Measurements from ENCODE around the gene TNS1.

TNS1 gene

DNA sequence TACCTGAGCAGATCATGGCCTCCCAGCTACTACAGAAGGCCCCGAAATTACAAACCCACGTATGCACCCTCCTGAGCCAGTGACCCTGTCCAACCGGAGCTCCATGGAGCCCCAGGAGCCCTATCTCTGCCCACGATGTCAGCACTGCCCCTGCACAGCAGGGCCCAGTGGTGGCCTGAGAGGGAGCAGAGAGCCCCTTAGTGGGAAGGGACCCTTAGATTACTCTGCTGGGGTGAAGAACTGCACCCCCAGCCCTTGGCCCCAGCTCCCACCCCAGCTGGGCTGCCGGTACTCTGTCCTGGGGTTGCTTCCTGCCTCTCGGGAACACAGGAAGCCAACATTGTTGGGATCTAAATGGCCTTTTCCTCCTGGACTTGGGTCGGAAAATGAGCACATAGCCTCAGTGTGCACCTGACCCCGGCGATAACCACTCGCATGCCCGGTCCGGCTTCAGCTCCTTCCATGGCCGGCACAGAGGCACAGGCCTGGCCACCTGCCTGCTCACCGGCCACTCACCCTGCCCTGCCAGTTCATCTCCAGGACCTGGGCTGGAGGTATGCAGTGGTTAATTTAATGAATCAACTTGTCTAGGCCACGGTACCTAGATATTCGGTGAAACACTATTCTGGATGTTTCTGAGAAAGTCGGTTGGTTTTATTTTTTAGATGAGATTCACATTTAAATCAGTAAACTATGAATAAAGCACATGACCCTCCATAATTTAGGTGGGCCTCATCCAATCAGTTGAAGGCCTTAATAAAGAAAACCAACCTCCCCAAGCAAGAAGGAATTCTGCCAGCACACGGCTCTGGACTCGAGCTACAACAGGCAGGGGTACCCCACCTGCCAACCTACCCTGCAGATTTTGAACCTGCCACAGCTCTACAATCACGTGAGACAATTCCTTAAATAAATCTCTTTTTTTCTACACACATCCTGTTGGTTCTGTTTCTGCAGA lies 19.2 kb downstream of the TNS1 start:
- DNase-seq (ENCODE audit: low read depth in 2 of 2, low spot score in 1 of 2), result no peak

DNA sequence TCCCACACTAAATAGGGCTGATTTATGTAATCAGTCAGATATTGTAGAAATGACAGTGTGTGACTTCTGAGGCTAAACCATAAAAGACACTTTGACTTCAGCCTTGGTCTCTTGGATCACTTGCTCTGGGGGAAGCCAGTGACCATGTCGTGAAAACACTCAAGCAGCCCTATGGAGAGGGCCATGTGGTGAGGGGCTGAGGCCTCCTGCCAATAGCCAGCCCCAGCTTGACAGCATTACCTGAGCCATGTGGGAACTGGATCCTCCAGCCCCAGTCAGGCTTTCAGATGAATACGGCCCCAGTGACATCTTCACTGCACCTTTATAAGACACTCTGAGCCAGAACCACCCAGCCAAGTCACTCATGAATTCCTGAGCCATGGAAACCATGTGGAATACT lies 20.8 kb downstream of the TNS1 start:
- DNase-seq (ENCODE audit: low read depth in 2 of 2, low spot score in 1 of 2), result no peak

DNA sequence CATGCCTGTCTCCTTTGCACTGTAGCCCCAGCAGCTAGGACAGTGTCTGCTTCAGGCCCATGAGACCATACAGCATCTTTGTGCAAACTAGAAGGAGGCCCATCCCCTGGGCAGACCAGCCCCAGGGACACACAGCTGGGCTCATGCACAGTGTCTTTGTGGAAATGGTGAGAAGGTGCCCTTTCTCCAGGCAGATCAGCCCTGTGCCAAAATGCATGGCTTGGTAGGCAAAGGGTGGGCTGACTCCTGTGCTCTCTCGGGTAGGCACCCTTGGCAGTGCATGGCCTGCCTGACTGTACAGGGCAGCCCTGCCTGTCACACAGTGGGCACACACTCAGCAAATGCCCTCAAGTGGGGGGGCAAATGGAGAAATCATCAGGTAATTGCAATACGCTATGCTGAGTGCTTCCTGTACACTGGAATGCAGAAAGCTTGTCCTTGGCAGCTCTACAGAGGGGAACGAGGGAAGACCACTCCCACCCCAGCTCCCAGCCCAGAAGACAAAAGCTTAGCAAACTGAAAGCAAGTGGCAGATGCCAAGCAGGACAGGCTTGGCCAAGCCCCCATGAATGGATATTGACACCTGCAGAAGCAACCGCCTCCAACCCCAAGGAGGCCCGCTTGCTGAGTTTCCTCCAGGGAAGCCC lies 21.6 kb downstream of the TNS1 start:
- no peak for DNase-seq (ENCODE audit: low read depth in 2 of 2, low spot score in 1 of 2)

DNA sequence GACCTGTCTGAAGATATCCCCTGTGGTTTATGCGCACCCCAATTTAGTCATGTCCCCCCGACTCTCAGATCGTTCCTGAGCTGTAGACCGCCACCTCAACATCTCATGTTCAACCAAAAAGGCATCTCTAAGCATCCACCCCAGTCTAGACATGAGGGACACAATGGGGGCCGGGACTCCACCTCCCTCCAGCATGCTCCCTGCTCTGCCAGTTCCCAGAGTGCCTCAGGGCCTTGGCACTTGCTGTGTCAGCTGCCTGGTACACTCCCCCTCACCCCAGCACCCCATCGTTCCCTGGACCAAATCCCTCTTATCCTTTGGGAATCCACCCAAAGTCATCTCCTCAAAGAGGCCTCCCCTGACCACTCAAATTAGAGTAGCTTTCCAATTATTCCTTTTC lies 22.2 kb downstream of the TNS1 start:
- no peak for DNase-seq (ENCODE audit: low read depth in 2 of 2, low spot score in 1 of 2)

DNA sequence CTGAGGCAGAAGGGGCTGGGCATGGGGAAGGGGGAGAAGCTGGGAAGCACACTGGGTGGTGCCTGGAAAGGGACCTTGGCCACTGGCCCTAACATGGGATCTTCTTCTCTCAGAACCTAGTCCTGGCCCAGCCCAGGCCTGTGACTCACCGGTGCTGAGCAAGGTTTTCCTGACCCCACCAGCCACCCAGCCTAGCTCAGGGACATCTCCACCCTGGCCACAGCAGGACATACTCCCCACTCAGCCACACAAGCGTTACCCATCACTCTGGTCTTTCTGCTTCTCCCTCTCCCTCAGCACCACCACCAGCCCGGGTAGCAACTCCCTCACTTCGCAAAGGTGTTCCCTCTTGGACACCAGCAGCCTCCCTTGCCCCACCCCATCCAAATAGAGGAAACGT lies 22.8 kb downstream of the TNS1 start:
- DNase-seq (ENCODE audit: low read depth in 2 of 2, low spot score in 1 of 2), result no peak

DNA sequence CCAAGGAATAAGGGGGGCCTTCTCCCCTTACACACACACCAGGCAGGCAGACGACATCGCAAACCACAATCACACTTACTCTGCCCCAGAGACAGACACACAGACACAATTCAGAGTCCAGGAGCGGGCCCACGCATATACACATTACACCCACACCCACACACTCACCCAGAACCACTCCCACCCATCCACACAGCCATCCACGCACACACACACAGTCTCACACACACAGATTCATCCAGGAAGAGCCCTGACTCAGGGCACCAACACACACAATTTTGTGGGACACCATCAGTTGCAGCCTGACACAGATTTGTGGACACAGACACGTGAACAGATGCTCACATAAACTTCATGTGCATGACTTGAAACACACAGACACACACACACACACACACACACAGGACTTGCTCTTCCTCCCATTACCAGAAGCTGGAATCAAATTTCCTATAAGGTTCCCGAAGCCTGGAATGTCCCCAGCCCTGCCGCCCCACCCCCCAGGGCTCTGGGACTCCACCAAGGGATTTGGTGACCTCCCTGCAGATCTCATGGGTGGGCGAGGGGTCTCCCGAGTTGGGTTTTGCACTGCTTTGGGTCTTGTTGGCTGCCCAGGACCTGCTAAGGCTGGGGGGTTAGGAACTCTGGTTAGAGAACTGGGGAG lies 23.5 kb downstream of the TNS1 start:
- DNase-seq (ENCODE audit: low read depth in 2 of 2, low spot score in 1 of 2), result no peak

DNA sequence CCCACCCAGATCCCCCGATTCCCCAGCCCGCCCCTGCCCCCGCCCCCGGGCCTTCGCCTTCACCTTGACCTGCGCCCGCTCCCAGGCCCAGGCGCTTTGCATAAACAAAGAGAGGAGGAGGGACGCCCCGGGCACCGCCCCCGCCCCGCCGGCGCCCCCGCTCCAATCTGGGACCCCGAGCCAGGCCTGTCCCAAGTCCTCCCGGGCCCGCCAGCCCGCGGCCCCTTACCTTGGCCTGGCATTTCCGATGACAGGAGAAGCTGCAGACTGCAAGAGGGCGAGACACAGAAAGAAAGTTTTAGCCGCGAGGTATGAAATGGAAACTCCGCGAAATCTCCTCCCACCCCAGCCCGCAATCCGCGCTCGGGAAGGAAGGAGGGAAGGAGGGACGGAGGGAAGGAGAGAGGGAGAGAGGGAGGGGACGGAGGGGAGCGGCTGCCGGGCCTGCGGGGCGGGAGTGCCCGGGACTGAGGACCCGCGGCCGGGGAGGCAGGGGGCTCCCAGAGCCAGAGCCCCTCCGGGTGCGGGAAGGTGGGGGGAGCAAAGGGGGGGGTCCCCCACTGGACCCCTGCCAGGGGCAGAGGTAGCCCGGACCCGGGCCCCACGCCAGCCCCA lies 24.2 kb downstream of the TNS1 start:
- no peak for DNase-seq (ENCODE audit: low read depth in 2 of 2, low spot score in 1 of 2)

DNA sequence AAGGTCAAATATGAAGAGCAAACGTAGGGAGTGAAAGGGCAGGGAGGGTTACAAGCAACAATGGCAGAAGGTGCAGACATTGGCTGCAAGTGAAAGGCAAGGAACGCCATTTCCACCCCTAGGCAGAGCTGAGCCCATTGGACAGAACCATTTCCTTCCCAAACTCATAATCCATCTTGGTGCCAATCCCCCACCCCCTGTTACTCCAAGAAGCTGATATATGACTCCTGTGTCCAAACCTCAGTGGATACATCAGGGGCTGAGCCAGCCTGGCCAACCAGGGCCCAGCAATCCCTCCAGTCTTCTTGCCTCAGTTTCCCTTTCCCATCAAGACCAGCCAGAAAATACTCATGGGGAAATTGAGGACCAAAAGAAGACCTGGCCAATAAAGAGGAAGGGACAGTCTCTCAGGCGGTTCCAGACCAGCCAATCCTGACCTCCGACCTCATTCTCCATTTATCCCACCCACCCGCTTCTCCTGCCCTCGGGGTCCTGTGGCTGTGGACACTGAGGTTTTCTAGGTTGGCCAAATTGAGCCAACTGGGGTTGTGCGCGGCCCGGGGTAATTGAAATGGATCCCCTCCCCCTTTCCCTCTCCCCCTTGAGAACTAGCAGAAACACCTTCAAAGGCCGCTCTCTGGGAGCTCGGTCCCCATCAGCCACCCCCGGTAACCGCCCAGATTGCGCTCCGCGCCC lies 24.8 kb downstream of the TNS1 start:
- DNase-seq (ENCODE audit: low read depth in 2 of 2, low spot score in 1 of 2), result no peak

DNA sequence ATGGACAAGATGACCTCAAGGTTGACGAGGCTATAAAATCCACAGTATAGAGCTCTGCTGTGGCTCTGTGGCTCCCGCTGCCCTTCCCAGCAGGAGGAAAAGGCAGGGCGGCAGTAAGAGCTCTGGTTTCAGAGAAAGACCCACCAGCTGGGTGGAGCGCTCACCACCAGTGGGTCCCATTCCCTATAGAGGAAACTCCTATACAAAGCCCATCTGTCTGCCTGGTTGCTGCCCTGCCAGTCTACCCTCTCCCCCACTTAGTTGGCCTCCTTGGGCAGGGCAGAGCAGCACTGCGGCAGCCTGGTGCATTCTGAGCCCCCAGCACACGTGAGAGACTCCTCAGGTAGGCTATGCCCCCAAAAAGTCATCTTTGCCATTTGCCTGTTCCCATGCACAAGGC lies 26.5 kb downstream of the TNS1 start:
- DNase-seq (ENCODE audit: low read depth in 2 of 2, low spot score in 1 of 2), result no peak

DNA sequence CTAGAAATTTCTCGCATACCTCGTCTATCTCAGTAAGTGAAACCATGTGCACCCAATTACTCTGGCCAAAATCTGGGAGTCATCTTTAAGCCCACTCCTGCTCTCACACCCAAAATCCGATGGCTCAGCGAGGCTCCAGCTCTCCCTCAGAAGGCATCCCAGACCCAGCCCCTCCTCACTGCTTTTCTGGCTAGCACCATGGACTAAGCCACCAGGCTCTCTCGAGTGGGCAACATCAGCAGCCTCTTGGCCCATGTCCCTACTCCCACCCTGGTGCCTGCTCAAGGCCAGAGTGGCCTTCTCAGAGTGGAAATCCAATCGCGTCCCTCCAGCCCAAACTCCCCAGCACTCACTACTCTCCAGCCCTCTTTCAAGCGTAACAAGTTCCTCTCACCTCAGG lies 27.2 kb downstream of the TNS1 start:
- no peak for DNase-seq (ENCODE audit: low read depth in 2 of 2, low spot score in 1 of 2)

DNA sequence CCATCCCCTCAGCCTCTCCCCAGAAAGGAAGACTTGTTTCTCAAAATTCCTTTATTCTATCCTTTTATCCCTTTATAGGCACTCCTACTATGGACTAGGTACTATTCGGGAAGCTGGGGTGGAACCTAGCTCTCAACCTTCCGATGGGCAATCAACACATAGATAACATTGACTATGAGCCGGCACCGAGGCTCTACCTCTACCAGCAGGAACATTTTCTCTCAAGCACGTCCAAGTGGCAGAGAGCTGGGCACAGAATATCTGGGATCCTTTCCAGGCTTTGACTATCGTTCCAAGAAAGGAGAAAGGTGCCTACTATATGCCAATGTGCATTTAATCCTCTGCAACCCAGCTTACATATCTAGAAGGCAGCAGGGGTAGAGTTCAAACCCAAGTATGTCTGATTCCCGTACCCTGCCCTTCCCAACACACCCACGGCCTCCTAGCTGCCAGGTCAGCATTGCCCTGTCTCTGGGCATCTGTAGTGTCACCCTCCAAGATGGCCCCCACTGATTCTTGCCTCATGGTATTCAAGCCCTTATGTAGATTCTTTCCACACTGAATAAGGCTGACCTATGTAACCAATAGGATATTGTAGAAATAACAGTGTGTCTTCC lies 28.3 kb downstream of the TNS1 start:
- no peak for DNase-seq (ENCODE audit: low read depth in 2 of 2, low spot score in 1 of 2)

DNA sequence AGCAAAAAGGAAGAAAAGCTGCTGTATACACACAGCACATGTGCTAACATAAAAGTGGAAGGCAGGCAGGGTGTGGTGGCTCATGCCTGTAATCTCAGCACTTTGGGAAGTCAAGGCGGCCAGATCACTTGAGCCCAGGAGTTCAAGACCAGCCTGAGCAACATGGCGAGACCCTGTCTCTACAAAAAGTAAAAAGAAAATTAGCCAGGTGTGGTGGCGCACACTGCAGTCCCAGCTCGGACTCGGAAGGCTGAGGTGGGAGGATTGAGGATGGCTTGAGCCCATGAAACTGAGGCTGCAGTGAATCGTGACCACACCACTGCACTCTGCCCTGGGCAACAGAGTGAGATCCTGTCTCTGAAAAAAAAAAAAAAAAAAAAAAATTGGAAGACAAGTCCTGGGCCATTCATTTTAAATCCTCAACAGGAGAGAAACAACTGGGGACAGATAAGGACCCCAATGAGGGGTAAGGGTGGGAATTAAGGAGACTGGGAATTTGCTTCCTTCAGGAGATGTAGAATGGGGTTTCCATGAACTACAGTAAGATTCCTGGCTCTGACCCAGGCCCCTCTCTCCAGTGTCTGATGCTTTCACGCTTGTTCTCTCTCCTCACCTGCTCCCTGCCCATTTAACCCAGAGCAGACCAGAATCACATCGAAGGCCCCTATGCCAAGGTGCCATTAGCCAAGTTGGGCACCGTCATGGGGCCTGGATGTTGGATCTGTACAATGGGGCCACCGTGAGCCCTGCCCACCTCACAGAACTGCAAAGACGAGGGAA lies 29.6 kb downstream of the TNS1 start:
- no peak for DNase-seq (ENCODE audit: low read depth in 2 of 2, low spot score in 1 of 2)

DNA sequence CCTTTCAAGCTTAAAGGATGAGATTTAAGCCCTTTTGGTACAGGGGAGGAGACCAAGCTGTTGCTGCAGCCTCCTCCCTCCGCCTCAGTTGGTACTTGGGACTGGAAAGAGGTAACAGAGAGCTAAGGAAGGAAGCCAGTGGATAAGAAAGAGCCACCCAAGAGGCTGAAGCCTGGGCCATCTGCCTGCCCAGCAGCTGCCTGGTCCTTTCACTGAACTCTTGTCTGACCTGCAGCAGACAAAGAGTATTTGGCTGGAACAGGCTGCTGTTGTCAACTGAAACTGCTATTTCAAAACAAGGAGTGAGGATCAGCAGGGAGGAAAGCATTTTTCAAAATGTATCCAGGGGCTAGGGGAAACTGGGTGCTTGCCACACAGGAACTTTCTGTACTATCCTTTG lies 30.3 kb downstream of the TNS1 start:
- DNase-seq (ENCODE audit: low read depth in 2 of 2, low spot score in 1 of 2), result no peak

DNA sequence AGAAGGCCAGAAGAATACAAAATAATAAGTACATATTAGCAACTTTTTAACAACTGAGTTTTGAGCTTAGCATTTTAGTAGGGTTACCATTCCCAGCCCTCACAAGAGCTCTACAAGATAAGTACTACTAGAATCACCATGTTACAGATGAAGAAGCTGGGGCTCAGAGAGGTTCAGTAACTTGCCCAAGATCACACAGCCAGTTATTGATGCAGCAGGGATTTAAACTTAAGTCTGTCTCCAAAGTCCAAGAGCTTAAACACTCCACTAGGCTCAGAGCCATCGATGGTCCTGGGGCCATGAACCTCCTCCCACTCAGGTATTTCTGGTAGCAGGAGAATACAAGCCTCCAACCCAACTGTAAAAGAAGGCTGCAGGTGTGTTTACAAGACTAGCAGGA lies 30.8 kb downstream of the TNS1 start:
- no peak for DNase-seq (ENCODE audit: low read depth in 2 of 2, low spot score in 1 of 2)

DNA sequence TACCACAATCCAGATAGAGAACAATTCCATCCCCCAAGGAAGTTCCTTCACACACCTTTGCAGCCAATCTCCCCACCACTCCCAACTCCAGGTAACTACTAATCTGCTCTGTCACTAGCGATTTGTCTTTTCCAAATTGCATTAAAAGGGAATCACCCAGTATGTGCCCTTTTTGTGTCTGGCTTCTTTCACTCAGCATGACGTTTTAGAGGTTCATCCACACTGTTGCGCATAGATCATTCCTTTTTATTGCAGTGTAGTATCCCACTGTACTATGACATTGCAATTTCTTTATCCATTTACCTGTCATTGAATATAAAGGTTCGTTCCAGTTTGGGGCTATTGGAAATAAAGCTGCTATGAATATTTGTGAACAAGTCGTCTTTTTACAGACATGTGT lies 31.6 kb downstream of the TNS1 start:
- no peak for DNase-seq (ENCODE audit: low read depth in 2 of 2, low spot score in 1 of 2)

DNA sequence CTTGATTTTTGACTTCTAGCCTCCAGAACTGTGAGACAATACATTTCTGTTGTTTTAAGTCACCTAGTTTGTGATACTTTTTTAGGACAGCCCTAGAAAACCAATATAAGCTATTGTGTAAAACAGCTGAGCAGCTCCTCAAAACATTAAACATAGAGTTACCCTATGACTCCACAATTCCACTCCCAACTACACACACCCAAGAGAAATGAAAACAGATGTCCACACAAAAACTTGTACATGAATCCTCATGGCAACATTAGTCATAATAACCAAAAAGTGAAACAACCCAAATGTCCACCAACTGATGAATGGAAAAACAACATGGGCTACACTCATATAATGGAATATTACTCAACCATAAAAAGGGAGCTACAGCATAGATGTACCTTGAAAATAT lies 32.6 kb downstream of the TNS1 start:
- no peak for DNase-seq (ENCODE audit: low read depth in 2 of 2, low spot score in 1 of 2)

DNA sequence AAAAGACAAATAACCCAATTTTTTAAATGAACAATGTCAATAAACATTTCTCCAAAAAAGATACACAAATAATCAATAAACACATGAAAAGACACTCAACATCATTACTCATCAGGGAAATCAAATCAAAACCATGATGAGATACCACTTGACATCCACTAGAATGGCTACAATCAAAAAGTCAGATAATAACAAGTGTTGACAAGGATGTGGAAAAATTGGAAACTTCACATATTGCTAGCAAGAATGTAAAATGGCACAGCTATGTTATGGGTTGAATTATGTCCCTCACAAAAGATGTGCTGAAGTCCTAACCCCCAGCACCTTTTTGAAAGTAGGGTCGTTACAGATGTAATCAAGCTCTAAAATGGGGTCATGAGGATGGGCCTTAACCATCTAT lies 33.2 kb downstream of the TNS1 start:
- DNase-seq (ENCODE audit: low read depth in 2 of 2, low spot score in 1 of 2), result no peak

DNA sequence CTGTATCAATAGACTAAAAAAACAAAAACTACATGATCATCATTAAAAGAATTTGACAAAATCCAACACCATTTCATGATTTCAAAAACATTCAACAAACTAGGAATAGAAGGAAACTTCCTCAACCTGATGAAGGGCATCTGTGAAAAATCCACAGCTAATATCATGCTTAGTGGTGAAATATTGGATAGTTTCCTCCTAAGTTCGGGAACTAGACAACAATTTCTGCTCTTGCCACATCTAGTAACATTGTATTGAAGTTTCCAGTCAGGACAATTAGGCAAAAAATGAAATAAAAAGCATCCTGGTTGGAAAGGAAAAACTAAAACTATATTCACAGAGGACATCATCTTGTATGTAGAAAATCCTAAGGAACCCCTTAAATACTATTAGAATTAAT lies 34.8 kb downstream of the TNS1 start:
- no peak for DNase-seq (ENCODE audit: low read depth in 2 of 2, low spot score in 1 of 2)

DNA sequence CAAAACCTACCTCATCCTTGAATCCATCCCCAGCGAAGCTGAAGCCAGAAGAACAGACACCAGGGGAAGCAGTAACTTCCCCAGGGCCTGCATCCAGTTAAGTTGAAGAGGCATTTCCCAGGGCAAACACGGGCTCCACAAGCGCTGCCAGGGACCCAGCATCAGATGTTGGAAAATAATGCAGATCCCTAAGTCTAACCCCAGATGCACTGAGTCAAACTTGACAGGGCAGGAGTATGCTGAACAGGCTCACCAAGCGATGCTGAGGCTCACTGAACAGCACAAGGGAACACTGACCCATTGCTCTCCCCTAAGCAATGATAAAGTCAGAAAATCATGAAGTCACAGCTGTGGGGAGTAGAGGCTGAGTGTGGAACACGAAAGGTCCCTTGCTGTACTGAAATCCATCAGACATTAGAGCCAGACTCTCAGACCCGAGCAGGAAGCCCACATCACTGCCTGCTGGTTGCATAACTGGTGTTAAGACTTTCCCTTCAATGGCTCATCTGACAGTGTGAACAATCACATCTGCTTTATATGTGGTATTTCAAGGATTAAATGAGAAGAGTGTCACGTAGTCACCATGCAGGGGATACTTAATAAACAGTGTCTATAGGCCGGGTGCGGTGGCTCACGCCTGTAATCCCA lies 36.2 kb downstream of the TNS1 start:
- DNase-seq (ENCODE audit: low read depth in 2 of 2, low spot score in 1 of 2), result no peak
